ENCODE results near the gene MAP1LC3C. TPM values are rescaled to one million over a fixed set of nuclear protein-coding genes. Genes with fewer than 3 reads are reported as not detected.

MAP1LC3C gene
- polyA plus RNA-seq, 12 donors = 6.2 to 31.1 (median 13.3) TPM; not detected in 2

Other genes with a start within 250 kb of the MAP1LC3C start
- 10 to 100 TPM in 3 of 12 donors, 1 to 10 TPM in 8, not detected in 1; 5.7 to 18.8 (median 8.1) TPM for gene EXO1, start 150.9 kb downstream of the MAP1LC3C start, polyA plus RNA-seq (ENCODE audit: insufficient read length in 12 of 12)
- 1 to 10 TPM in 1 of 12 donors, under 1 TPM in 9, not detected in 2; 0.17 to 1.1 (median 0.37) TPM for gene BECN2, start 41.3 kb downstream of the MAP1LC3C start, polyA plus RNA-seq (ENCODE audit: insufficient read length in 12 of 12)

All from muscle of arm (tissue), 12 donors.